Adrenal gland (tissue), 5 donors: ENCODE measurements around the gene HES4.

Experiments used
- POLR2A ChIP-seq, 2 donors: fragments of 450-650 bp; IDR thresholded peaks; one replicate each; pipeline ENCODE4 v1.6.1; 2017; ENCODE audit warnings: antibody characterized with exemption in 2 of 2, mild to moderate bottlenecking in 2 of 2, moderate library complexity in 1 of 2
- TF ChIP-seq, protein P1 (sequence below), 6 experiments: fragments of 450-650 bp in 4 of 6; fragments of 200-600 bp in 2 of 6; sonication (generic) in 1 of 6; IDR thresholded peaks; 1 replicate in 5 of 6; 2 replicates in 1 of 6; pipeline versions ENCODE4 v1.5.1 to v1.8.0; 2016 to 2021; ENCODE audit warnings: antibody characterized with exemption in 6 of 6, mild to moderate bottlenecking in 2 of 6, moderate library complexity in 1 of 6
- donor health status: DM: no; HTN: no; CAD: no.

DNA sequence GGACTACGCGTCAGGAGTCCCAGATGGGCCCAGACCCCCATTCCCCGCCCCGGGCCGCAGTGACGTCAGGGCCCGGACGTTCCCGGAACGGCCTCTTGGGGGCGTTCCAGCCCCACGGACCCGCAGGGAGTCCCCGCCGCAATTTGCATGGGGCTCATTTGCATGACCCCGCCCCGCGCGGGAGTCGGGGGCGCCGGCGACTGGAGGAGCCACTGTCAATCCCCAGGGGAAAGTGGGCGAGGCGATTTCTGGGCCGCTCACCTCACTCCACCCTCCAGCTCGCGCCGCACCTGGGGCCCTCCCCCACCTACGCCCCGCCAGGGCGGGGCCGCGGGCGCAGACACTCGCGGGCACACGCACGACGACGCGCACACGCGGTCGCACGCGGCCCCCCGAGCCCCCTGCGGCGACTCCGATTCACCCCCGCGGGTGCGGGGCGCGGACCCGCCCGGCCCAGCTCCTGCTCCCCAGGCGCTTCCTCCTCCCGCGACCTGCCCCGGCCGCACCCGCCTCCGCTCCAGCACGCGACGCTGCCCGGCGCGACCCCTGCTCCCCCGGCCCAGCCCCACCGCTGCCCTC is 33.2 kb upstream of the HES4 start:
- TF ChIP-seq, protein P1, sequence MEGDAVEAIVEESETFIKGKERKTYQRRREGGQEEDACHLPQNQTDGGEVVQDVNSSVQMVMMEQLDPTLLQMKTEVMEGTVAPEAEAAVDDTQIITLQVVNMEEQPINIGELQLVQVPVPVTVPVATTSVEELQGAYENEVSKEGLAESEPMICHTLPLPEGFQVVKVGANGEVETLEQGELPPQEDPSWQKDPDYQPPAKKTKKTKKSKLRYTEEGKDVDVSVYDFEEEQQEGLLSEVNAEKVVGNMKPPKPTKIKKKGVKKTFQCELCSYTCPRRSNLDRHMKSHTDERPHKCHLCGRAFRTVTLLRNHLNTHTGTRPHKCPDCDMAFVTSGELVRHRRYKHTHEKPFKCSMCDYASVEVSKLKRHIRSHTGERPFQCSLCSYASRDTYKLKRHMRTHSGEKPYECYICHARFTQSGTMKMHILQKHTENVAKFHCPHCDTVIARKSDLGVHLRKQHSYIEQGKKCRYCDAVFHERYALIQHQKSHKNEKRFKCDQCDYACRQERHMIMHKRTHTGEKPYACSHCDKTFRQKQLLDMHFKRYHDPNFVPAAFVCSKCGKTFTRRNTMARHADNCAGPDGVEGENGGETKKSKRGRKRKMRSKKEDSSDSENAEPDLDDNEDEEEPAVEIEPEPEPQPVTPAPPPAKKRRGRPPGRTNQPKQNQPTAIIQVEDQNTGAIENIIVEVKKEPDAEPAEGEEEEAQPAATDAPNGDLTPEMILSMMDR (IDR thresholded peaks at IDR 0.05), result peak in 5 of 6 experiments; percentile 42 to 70 (median 56)
- TF ChIP-seq POLR2A (IDR thresholded peaks at IDR 0.05), result no peak
